H9 (cell line): ENCODE results near the gene AGO3. TPM values are rescaled to one million over a fixed set of nuclear protein-coding genes. Genes with fewer than 3 reads are reported as not detected.

Experiments used
- DNase-seq: peaks from one replicate; pipeline ENCODE4 v3.0.0-alpha.2; 2017
- H2AFZ ChIP-seq: one replicate; pipeline ENCODE4 v1.6.1; 2013; ENCODE audit warnings: mild to moderate bottlenecking, low read length, control low read depth, moderate library complexity
- H2AK5ac ChIP-seq: 2 replicates; pipeline ENCODE4 v1.6.1; 2013; ENCODE audit warnings: low read length, control low read depth, mixed read lengths; ENCODE audit not compliant: insufficient read length
- H2BK120ac ChIP-seq: one replicate; pipeline ENCODE4 v1.6.1; 2013; ENCODE audit warnings: low read depth, mild to moderate bottlenecking, low read length, control low read depth, inconsistent platforms; ENCODE audit not compliant: poor library complexity, severe bottlenecking
- H2BK12ac ChIP-seq: 2 replicates; pipeline ENCODE4 v1.6.1; 2013; ENCODE audit warnings: low read length, control low read depth, mixed read lengths, low read depth; ENCODE audit not compliant: insufficient read length
- H2BK15ac ChIP-seq: 2 replicates; pipeline ENCODE4 v1.6.1; 2013; ENCODE audit warnings: low read depth, low read length, control low read depth
- H2BK20ac ChIP-seq: one replicate; pipeline ENCODE4 v1.6.1; 2013; ENCODE audit warnings: low read depth, mild to moderate bottlenecking, low read length, control low read depth, inconsistent platforms; ENCODE audit not compliant: poor library complexity, severe bottlenecking
- H2BK5ac ChIP-seq: 2 replicates; pipeline ENCODE4 v1.6.1; 2013; ENCODE audit warnings: low read length, control low read depth, mixed read lengths; ENCODE audit not compliant: insufficient read length
- H3K14ac ChIP-seq: 2 replicates; pipeline ENCODE4 v1.6.1; 2013; ENCODE audit warnings: low read length, control low read depth; ENCODE audit not compliant: insufficient read depth
- H3K18ac ChIP-seq: 2 replicates; pipeline ENCODE4 v1.6.1; 2013; ENCODE audit warnings: low read depth, mild to moderate bottlenecking, mixed read lengths, low read length, control low read depth; ENCODE audit not compliant: insufficient read length
- H3K23ac ChIP-seq: 2 replicates; pipeline ENCODE4 v1.6.1; 2013; ENCODE audit warnings: low read length, control low read depth, mixed read lengths, low read depth; ENCODE audit not compliant: insufficient read length
- H3K23me2 ChIP-seq: 2 replicates; pipeline ENCODE4 v1.6.1; 2013; ENCODE audit warnings: low read depth, mild to moderate bottlenecking, mixed read lengths, low read length, control low read depth; ENCODE audit not compliant: insufficient read length, poor library complexity, severe bottlenecking
- H3K27ac ChIP-seq: 2 replicates; pipeline ENCODE4 v1.5.1; 2013; ENCODE audit warnings: low read length, control low read depth, mixed read lengths, low read depth; ENCODE audit not compliant: insufficient read length
- H3K27me3 ChIP-seq: 2 replicates; pipeline ENCODE4 v1.6.1; 2013; ENCODE audit warnings: low read length, control low read depth, inconsistent platforms; ENCODE audit not compliant: insufficient read depth
- H3K4ac ChIP-seq: 2 replicates; pipeline ENCODE4 v1.6.1; 2013; ENCODE audit warnings: low read depth, mild to moderate bottlenecking, control low read depth, inconsistent platforms, low read length, moderate library complexity
- H3K4me1 ChIP-seq: 2 replicates; pipeline ENCODE4 v1.6.1; 2013; ENCODE audit warnings: low read length, control low read depth, inconsistent platforms; ENCODE audit not compliant: insufficient read depth
- H3K4me2 ChIP-seq: 2 replicates; pipeline ENCODE4 v1.6.1; 2013; ENCODE audit warnings: low read length, control low read depth, mixed read lengths; ENCODE audit not compliant: insufficient read length, insufficient read depth
- H3K56ac ChIP-seq: 2 replicates; pipeline ENCODE4 v1.6.1; 2013; ENCODE audit warnings: low read depth, mild to moderate bottlenecking, mixed read lengths, low read length, control low read depth; ENCODE audit not compliant: insufficient read length
- H3K79me1 ChIP-seq: 2 replicates; pipeline ENCODE4 v1.6.1; 2013; ENCODE audit warnings: low read depth, mild to moderate bottlenecking, moderate library complexity, low read length, control low read depth, inconsistent platforms; ENCODE audit not compliant: insufficient read depth, poor library complexity, severe bottlenecking
- H3K79me2 ChIP-seq: 2 replicates; pipeline ENCODE4 v1.6.1; 2013; ENCODE audit warnings: low read length, control low read depth, inconsistent platforms; ENCODE audit not compliant: insufficient read depth
- H3K9ac ChIP-seq: 2 replicates; pipeline ENCODE4 v1.6.1; 2013; ENCODE audit warnings: low read length, control low read depth, mixed read lengths; ENCODE audit not compliant: insufficient read length; ENCODE audit errors: extremely low read depth
- H3K9me3 ChIP-seq: one replicate; pipeline ENCODE4 v1.6.1; 2013; ENCODE audit warnings: low read depth, low read length, inconsistent platforms; ENCODE audit not compliant: control insufficient read depth
- H3T11ph ChIP-seq: one replicate; pipeline ENCODE4 v1.6.1; 2013; ENCODE audit warnings: mild to moderate bottlenecking, low read length, control low read depth, inconsistent platforms
- H4K20me1 ChIP-seq: one replicate; pipeline ENCODE4 v1.6.1; 2013; ENCODE audit not compliant: control insufficient read depth, insufficient read length, insufficient read depth
- H4K5ac ChIP-seq: 2 replicates; pipeline ENCODE4 v1.6.1; 2013; ENCODE audit warnings: low read depth, mild to moderate bottlenecking, mixed read lengths, low read length, control low read depth; ENCODE audit not compliant: insufficient read length
- H4K8ac ChIP-seq: replicated peaks from 2 replicates; pipeline ENCODE4 v1.6.1; 2013; ENCODE audit warnings: low read length, control low read depth, mixed read lengths, low read depth; ENCODE audit not compliant: insufficient read length
- H4K91ac ChIP-seq: 2 replicates; pipeline ENCODE4 v1.6.1; 2013; ENCODE audit warnings: low read depth, mild to moderate bottlenecking, moderate library complexity, mixed read lengths, low read length, control low read depth; ENCODE audit not compliant: insufficient read length
- H3K27ac Mint-ChIP-seq, 3 experiments: 2 replicates in 2 of 3; 3 replicates in 1 of 3; pipeline ENCODE4 v1.8.0; 2020 to 2021; ENCODE audit warnings: mixed read lengths in 3 of 3, mild to moderate bottlenecking in 1 of 3, moderate library complexity in 1 of 3
- H3K27me3 Mint-ChIP-seq: 2 replicates; pipeline ENCODE4 v1.8.0; 2021; ENCODE audit warnings: low read depth, mild to moderate bottlenecking, moderate library complexity, mixed read lengths
- H3K36me3 Mint-ChIP-seq, 3 experiments: 2 replicates in 2 of 3; 3 replicates in 1 of 3; pipeline ENCODE4 v1.8.0; 2020 to 2021; ENCODE audit warnings: low read depth in 3 of 3, mixed read lengths in 3 of 3; ENCODE audit not compliant: insufficient read depth in 1 of 3
- H3K4me1 Mint-ChIP-seq, 2 experiments: 2 replicates each; pipeline ENCODE4 v1.8.0; 2020; ENCODE audit warnings: mixed read lengths in 2 of 2
- H3K4me3 Mint-ChIP-seq, 2 experiments: 2 replicates in 1 of 2; 3 replicates in 1 of 2; pipeline ENCODE4 v1.8.0; 2020 to 2021; ENCODE audit warnings: mild to moderate bottlenecking in 2 of 2, mixed read lengths in 2 of 2, moderate library complexity in 1 of 2
- H3K9me3 Mint-ChIP-seq, 2 experiments: 2 replicates in 1 of 2; 3 replicates in 1 of 2; pipeline ENCODE4 v1.8.0; 2020; ENCODE audit warnings: mild to moderate bottlenecking in 2 of 2, mixed read lengths in 2 of 2, moderate library complexity in 1 of 2
- CTCF ChIP-seq: fragments of 200-600 bp; sonication (generic); conservative IDR thresholded peaks from 3 replicates; pipeline ENCODE4 v1.8.0; 2021; ENCODE audit warnings: antibody characterized with exemption, mild to moderate bottlenecking
- WGBS: extraction: QIAGEN DNeasy Blood & Tissue Kit; methylation state at CpG from one replicate; pipeline ENCODE4 v1.1.7; 2013; ENCODE audit warnings: missing lambda C conversion rate, low lambda C conversion rate, mixed read lengths; ENCODE audit not compliant: insufficient read length; ENCODE audit errors: extremely low coverage; 5-methylcytosine and 5-hydroxymethylcytosine counted together
- total RNA-seq: library from RNA; stranded (reverse); gene quantifications from 2 replicates; pipeline ENCODE4 v1.2.1, GENCODE V29; 2021

Gene AGO3
- total RNA-seq, 1 experiment from 2014 or later: 27.0 TPM

GRCh38 chr1:36118447-36119204 lies 187.7 kb downstream of the AGO3 start:
- Histone ChIP-seq H3K4ac (no peak overlapping the region), H2BK20ac (no peak overlapping the region), H3K18ac (no peak overlapping the region), H3K27me3 (peaks cover 3% of the 10 kb centered on the region; the same call in 1 of the 2 replicates), H3K23ac (no peak overlapping the region), H4K91ac (no peak overlapping the region), H3K56ac (no peak overlapping the region), H4K8ac (no peak overlapping the region), H2BK5ac (no peak overlapping the region), H2BK15ac (no peak overlapping the region), H3K14ac (no peak overlapping the region), H3T11ph (no peak overlapping the region), H4K20me1 (no peaks in the 10 kb centered on the region), H2AFZ (no peak overlapping the region), H3K23me2 (no peaks in the 10 kb centered on the region), H3K9ac (no peak overlapping the region), H3K79me2 (no peaks in the 10 kb centered on the region), H2BK120ac (no peak overlapping the region), H3K27ac (no peak overlapping the region), H3K4me2 (no peak overlapping the region), H3K9me3 (no peaks in the 10 kb centered on the region), H2BK12ac (no peak overlapping the region), H3K4me1 (no peaks in the 10 kb centered on the region), H3K79me1 (no peaks in the 10 kb centered on the region), H2AK5ac (no peak overlapping the region), H4K5ac (no peak overlapping the region)
- no CpG with 5 or more reads among the region's 10 CpGs for WGBS
- Mint-ChIP-seq H3K4me1 (peaks cover 7 to 30% of the 10 kb centered on the region in 2 experiments), H3K4me3 (no peak overlapping the region), H3K27ac (no peak overlapping the region), H3K27me3 (peaks cover 20% of the 10 kb centered on the region), H3K9me3 (no peaks in the 10 kb centered on the region), H3K36me3 (no peaks in the 10 kb centered on the region)
- TF ChIP-seq CTCF: no peak
- no peak for DNase-seq
